Neutrophil (primary cell): ENCODE results near the gene FGFR3.

Experiments
- H3K27ac ChIP-seq: fragments of 200-600 bp; sonication (generic); 2 replicates; pipeline ENCODE4 v1.5.1; 2016; ENCODE audit warnings: mild to moderate bottlenecking, moderate library complexity
- H3K27me3 ChIP-seq: fragments of 200-600 bp; sonication (generic); 2 replicates; pipeline ENCODE4 v1.6.0; 2016; ENCODE audit warnings: mild to moderate bottlenecking
- H3K36me3 ChIP-seq: fragments of 200-600 bp; sonication (generic); 2 replicates; pipeline ENCODE4 v1.5.1; 2017
- H3K4me1 ChIP-seq, 2 experiments: fragments of 200-600 bp in 1 of 2; sonication (generic) in 1 of 2; 1 replicate in 1 of 2; 2 replicates in 1 of 2; pipeline versions ENCODE4 v1.5.1 to v1.6.1; 2013 to 2016; ENCODE audit warnings: low read depth in 1 of 2, low read length in 1 of 2, mild to moderate bottlenecking in 1 of 2, moderate library complexity in 1 of 2; ENCODE audit not compliant: control insufficient read depth in 1 of 2, insufficient read depth in 1 of 2
- H3K4me3 ChIP-seq, 2 experiments: fragments of 200-600 bp in 1 of 2; sonication (generic) in 1 of 2; 1 replicate in 1 of 2; 2 replicates in 1 of 2; pipeline ENCODE4 v1.5.1; 2013 to 2016; ENCODE audit warnings: low read depth in 1 of 2, low read length in 1 of 2, mild to moderate bottlenecking in 1 of 2, moderate library complexity in 1 of 2
- H3K9me3 ChIP-seq: fragments of 200-600 bp; sonication (generic); 2 replicates; pipeline ENCODE4 v1.5.1; 2016
- CTCF ChIP-seq: fragments of 200-600 bp; sonication (generic); IDR thresholded peaks from 2 replicates; pipeline ENCODE4 v1.5.1; 2016; ENCODE audit warnings: antibody characterized with exemption

The FGFR3 gene

GRCh38 chr4:1819284-1819683 is 26.2 kb downstream of the FGFR3 start:
- no peak overlapping the region for H3K4me3 ChIP-seq
- no peak overlapping the region for H3K27ac ChIP-seq
- H3K9me3 ChIP-seq = no peaks in the 10 kb centered on the region
- H3K36me3 ChIP-seq = peaks cover 83% of the 10 kb centered on the region
- no peaks in the 10 kb centered on the region for H3K4me1 ChIP-seq
- TF ChIP-seq CTCF = no peak
- H3K27me3 ChIP-seq = no peaks in the 10 kb centered on the region

- TF ChIP-seq CTCF = no peak
- Histone ChIP-seq H3K4me1 (no peaks in the 10 kb centered on the region), H3K27ac (no peak overlapping the region), H3K4me3 (no peak overlapping the region), H3K9me3 (no peaks in the 10 kb centered on the region), H3K27me3 (no peaks in the 10 kb centered on the region), H3K36me3 (peaks cover 83% of the 10 kb centered on the region)
Measured at GRCh38 chr4:1819816-1820215, 26.7 kb downstream of the FGFR3 start.

GRCh38 chr4:1821679-1822567 is 28.8 kb downstream of the FGFR3 start:
- Histone ChIP-seq H3K4me3 (no peak overlapping the region), H3K27ac (no peak overlapping the region), H3K27me3 (no peaks in the 10 kb centered on the region), H3K9me3 (no peaks in the 10 kb centered on the region), H3K36me3 (peaks cover 77% of the 10 kb centered on the region), H3K4me1 (no peaks in the 10 kb centered on the region)
- TF ChIP-seq CTCF = no peak

GRCh38 chr4:1822568-1823544 is 29.8 kb downstream of the FGFR3 start:
- H3K27me3 ChIP-seq = no peaks in the 10 kb centered on the region
- H3K9me3 ChIP-seq = no peaks in the 10 kb centered on the region
- no peak for TF ChIP-seq CTCF
- H3K4me3 ChIP-seq = no peak overlapping the region
- peaks cover 69% of the 10 kb centered on the region for H3K36me3 ChIP-seq
- no peaks in the 10 kb centered on the region for H3K4me1 ChIP-seq
- H3K27ac ChIP-seq = no peak overlapping the region

- Histone ChIP-seq H3K4me3 (no peak overlapping the region), H3K27ac (no peak overlapping the region), H3K36me3 (peaks cover 62% of the 10 kb centered on the region), H3K27me3 (no peaks in the 10 kb centered on the region), H3K9me3 (no peaks in the 10 kb centered on the region), H3K4me1 (no peaks in the 10 kb centered on the region)
- no peak for TF ChIP-seq CTCF
Measured at GRCh38 chr4:1823545-1823932, 30.4 kb downstream of the FGFR3 start.
